ENCODE measurements around the gene CD151.

The CD151 gene

DNA sequence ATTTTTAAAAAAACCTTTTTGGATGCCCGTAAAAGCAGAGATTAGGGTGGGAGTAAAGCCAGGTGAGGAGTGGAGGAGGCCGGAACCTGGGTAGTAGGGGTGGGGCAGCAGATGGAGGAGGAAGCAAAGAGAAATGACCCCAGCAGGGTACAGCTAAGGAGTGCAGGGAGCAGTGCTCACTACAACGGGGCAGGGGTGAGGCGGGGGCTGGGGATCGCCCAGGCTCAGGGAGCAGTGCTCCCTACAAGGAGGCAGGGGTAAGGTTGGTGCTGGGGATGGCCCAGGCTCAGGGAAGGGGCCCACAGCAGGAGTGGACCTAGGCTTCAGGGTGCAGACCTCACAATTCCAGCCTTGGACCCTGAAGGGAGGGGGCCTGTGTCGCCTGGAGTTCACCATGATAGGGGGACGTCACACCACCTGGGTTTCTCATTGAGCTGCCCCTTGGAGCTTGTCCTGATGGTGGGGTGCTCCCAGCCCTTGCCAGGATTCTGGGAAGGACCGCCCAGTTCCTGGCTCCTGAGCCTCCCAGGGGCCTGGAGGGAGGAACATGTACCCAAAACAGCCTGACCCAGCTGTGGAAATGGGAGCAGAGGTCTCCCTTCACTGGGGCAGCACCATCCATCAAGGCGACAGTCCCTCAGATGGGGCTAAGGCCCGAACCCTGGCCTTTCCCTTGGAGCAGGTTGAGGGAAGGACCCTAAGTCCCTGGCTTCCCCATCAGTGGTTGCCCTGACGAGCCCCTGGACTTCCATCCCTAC is 16.9 kb upstream of the CD151 start:
- no peak for DNase-seq

DNA sequence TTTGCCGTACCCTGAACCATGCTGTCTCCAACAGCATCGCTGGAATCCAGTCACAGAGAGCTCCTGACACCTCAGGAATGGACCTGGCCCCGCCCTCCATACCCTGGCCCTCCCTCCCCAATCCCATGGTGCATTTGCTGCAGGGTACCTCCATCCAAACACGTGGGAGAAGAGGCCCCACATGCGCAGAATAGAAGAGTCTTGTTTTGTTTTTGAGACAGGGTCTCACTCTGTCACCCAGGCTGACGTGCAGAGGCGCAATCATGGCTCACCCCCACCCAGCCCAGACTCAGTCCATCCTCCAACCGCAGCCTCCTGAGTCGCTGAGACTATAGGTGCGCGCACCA is 16.3 kb upstream of the CD151 start:
- DNase-seq = no peak

DNA sequence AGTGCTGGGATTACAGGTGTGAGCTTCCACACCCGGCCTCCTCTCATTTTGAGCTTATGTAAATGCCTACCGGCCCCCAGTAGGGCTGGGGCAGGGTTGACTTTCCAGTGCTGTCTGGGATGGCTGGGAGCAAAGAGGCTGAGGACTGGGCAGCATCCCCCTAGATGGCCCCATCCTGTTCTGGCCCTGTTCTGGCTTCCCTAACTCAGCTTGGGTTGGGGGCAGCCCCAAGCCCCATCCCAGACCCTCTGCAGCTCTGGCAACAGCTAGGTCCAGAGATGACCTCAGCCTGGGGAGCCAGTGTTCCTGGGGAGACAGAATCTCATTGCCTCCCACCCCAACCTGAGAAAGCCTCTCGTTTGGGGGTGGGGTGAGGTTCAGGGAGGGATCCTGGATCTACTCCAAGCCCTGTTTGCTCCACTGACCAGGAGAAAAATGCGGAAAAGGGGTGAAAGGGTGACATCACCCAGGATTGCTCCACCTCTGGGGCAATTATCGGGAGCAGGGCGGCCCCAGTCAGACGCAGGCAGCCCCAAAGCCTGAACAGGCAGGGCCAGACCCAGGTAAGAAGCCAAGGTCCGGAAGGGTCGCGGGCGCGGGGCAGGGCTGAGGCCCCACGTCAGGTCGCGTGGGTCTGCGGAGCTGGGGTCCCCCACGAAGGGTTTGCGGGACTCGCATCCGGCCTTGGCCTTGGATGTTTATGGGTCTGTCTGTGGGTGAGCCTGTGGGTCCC is 14.2 kb upstream of the CD151 start, which contains the start of gene PNPLA2:
PNPLA2 (plus strand) TSS at position 519 of the 733 bp plus-strand sequence. CDS start 805 bp downstream, outside the sequence.
- DNase-seq = no peak

DNA sequence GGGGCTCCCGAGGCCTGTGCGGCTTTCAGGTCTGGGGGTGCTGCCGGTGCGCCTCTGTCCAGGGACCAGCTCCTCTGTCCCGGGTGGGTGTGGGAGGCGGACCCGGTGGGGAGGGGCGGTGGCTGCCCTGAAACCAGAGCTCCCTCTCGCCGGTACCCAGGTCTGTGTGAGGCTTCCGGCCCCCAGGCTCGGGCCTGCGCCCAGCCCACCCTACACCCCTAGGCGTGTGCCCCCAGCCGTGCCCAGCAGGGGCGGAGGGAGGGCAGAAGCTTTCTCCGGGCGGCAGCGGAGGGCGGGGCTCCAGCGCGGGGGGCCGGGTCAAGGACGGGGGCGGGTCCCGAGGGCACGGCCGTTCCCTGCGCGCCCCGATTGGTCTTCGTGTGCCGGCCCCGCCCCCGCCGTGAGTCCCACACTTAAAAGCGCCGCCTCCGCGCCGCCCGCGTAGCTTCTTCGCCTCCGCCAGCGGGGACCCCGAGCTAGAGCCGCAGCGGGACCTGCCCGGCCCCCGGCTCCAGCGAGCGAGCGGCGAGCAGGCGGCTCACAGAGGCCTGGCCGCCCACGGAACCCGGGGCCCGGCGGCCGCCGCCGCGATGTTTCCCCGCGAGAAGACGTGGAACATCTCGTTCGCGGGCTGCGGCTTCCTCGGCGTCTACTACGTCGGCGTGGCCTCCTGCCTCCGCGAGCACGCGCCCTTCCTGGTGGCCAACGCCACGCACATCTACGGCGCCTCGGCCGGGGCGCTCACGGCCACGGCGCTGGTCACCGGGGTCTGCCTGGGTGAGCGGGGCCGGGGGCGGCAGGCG is 13.4 kb upstream of the CD151 start:
- DNase-seq = peak; percentile 82

DNA sequence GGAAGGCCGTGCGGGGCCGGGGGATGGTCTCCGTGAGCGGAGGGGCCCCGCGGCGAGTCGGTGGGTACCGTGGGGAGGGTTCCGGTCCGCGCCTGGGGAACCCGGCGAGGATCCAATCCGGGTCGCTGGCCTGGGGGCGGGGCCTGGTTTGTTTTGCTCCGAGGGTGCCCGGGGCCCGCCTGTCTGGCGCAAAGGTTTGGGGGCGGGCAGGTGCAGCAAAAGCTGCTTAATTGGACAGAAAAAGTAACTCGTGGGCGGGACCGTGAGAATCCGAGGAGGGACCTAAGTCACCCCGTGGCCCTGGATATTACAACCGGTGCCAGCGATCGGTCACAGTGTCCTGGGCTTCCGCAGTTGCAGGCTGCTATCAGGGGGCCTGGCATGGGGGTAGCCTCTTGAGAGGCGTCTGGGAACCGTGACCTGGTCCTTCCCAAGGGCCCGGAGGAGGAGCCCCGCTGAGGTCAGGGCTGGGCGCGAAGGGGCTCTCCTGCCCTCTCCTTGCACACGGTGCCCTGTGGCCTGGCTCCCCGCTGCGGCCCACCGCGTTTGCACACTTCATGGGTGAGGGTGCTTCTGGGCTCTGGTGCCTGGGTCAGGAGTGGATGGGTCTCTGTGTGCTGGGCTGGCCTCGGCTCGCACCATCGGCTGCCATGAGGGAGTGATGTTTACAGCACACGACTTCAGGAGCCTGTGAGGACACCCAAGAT is 12.7 kb upstream of the CD151 start:
- DNase-seq = peak; percentile 93

DNA sequence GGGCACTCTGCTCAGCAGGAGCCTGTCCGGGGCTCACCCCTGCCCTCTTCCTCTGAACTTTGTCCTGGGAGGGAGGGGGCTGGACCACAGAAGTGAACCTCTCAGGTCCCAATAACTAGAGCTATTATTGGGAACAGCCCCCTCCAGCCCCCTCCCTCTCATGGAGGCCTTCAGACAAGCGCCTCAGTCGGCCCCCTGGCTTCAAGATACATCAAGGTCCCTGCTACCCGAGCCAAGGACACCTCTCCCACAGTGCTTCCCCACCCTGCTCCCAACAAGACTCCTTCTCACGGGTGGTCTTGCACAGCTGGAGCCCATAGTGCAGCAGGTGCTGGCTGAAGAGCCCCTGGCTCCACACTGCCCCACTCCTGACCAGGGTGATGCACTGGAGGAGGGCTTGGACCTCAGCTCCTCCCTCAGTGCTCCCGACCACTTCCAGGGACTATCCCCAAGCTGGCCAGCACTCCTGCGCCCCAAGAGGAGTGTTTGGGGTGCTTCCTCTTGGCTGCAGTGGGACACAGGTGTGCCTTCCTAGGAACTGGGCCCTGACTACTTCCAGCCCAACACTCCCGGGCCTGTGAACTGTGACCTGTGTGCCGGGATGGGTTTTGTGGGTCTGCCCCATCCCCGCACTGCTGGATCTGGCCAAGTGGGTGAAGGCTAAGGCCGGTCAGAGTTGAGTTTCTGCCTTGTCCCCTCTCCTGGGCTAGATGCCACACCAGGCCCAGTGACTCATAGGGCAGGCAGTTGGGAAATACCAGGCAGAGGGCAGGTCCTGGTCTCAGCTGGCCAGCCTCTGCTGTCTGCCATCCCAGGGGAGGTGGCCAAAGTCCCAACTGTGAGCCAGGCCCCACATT is 11.9 kb upstream of the CD151 start:
- DNase-seq = no peak

DNA sequence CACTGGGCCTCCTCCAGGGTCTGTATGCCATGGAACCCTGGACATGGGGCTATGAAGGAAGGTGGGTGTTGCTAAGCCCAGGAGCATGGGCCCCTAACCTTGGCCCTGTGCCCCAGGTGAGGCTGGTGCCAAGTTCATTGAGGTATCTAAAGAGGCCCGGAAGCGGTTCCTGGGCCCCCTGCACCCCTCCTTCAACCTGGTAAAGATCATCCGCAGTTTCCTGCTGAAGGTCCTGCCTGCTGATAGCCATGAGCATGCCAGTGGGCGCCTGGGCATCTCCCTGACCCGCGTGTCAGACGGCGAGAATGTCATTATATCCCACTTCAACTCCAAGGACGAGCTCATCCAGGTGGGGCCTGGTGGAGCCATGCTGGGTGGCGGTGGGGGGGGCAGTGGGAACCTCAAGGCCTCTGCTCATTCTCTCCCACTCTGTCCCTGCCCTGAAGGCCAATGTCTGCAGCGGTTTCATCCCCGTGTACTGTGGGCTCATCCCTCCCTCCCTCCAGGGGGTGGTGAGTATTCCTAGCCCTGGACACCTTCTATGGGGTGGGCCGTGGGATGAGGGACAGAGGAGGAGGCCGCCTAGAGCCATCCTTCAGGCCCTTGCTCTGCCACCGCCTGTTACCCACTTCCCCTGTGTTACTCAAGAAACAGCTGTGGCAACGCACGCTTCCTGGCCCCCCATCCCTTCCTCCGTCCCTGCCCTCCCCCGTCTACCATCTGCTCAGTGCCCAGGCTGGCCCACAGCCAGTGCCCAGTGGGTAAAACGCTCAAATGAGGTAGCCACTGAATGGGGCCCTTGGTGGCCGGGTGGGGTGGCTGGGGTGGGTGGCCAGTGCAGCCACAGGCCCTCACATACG is 11.0 kb upstream of the CD151 start:
- DNase-seq = no peak

DNA sequence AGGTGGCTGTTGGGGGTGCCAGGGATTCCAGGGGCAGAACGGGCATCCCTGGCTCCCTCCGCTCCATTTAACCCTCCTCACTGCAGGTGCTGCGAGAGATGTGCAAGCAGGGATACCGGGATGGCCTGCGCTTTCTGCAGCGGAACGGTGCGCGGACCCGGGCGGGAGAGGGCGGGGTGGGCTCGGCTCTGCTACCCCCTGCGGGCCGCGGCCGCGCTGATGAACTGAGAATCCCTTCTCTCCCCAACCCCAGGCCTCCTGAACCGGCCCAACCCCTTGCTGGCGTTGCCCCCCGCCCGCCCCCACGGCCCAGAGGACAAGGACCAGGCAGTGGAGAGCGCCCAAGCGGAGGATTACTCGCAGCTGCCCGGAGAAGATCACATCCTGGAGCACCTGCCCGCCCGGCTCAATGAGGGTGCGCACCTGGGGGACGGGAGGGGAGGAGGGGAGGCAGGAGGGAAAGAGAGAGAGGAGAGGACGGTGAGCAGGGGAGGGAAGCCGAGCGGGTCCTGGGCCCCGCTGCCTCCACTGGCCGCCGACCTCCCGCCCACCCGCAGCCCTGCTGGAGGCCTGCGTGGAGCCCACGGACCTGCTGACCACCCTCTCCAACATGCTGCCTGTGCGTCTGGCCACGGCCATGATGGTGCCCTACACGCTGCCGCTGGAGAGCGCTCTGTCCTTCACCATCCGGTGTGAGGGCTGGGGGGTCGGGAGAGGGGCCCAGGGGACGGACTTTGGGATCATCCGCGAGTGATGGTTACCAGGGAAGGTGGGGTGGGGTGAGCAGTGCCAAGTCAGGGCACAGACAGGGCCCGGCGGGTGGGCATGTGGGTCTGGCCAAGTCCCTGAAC is 9.1 kb upstream of the CD151 start:
- DNase-seq = no peak

DNA sequence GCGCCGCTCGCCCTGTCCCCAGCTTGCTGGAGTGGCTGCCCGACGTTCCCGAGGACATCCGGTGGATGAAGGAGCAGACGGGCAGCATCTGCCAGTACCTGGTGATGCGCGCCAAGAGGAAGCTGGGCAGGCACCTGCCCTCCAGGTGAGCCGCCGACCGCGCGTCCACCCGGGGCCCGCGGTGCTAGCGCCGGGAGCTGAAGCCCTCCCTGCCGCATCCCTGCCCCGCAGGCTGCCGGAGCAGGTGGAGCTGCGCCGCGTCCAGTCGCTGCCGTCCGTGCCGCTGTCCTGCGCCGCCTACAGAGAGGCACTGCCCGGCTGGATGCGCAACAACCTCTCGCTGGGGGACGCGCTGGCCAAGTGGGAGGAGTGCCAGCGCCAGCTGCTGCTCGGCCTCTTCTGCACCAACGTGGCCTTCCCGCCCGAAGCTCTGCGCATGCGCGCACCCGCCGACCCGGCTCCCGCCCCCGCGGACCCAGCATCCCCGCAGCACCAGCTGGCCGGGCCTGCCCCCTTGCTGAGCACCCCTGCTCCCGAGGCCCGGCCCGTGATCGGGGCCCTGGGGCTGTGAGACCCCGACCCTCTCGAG is 8.4 kb upstream of the CD151 start:
- DNase-seq = no peak

DNA sequence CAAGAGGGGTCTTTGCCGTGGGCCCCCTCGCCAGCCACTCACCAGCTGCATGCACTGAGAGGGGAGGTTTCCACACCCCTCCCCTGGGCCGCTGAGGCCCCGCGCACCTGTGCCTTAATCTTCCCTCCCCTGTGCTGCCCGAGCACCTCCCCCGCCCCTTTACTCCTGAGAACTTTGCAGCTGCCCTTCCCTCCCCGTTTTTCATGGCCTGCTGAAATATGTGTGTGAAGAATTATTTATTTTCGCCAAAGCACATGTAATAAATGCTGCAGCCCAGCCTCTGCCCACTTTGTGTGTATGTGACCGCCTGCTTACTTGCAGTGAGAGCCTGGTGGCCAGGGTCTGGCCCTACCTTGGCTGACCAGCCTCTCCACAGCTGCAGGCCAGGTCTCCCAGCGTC is 7.8 kb upstream of the CD151 start:
- no peak for DNase-seq

DNA sequence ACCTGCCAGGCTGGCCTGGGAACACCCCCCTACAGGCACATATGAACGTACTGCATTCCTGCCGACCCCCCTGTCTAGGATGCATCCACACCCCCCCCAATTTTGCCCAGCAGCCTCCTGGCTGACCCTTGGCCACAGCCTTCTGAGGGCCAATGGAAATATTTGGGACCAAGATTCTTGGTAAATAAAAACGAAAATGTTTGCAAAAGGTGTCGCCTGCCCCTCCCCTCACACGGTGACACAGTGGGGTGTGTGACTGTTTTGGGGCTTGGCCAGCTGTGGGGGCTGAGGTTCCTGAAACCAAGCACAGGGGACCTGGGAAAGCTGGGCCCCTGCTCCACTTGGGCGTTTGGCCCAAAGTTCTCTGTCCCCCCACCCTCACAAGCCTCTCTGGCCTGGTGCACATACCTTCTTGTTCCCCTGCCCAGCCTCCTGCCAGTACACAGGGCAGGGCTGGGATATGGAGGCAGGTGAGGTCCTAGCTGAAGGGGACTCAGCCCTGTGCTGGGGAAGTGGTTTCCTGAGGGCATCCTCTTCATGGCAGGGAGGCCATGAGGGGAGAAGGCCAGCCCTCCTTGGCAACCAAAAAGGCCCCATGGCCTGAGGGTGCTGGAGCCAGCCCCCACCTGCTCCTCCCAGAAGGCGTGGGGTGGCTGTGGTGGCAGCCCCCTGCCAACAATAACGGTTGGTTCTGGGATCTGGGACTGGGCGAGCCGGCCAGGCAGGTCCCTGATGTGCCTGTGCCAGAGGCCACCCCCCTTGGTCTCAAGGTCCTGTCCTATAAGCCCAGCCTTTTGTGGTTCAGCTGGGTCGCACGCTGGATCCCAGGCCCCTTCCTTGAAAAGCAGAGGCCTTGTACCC is 7.2 kb upstream of the CD151 start:
- DNase-seq = no peak

DNA sequence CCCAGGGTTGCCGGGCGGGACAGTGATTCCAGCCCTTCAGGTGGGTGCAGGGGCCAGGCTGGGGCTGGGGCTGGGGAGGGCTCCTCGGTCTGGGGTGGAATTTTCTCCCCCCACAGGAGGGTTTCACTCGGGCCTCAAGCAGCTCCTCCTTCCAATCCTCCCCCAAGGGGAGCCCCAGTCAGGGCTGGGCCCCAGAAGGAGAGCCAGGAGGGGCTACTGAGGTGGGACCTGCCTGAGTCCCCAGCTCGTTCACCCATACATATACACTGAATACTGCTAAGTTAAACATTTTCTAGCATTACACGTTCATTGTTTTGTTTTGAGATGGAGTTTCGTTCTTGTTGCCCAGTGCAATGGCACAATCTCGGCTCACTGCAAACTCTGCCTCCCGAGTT is 6.5 kb upstream of the CD151 start:
- DNase-seq = no peak

DNA sequence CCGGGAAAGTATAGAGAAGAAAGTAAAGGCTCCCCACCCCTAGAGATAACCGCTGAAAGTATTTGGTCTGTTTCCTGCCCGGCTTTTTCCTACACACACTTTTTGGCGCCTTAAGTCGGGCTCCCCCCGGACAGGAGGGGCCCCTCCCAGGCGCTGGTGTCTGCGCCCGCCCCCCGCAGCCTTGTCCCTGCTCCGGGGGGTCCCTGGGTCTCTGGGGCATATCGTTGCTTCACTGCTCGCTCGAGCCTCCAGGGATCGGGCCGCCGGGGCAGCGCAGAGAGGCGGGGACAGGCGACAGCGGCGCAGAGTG is 6.0 kb upstream of the CD151 start:
- DNase-seq = no peak

DNA sequence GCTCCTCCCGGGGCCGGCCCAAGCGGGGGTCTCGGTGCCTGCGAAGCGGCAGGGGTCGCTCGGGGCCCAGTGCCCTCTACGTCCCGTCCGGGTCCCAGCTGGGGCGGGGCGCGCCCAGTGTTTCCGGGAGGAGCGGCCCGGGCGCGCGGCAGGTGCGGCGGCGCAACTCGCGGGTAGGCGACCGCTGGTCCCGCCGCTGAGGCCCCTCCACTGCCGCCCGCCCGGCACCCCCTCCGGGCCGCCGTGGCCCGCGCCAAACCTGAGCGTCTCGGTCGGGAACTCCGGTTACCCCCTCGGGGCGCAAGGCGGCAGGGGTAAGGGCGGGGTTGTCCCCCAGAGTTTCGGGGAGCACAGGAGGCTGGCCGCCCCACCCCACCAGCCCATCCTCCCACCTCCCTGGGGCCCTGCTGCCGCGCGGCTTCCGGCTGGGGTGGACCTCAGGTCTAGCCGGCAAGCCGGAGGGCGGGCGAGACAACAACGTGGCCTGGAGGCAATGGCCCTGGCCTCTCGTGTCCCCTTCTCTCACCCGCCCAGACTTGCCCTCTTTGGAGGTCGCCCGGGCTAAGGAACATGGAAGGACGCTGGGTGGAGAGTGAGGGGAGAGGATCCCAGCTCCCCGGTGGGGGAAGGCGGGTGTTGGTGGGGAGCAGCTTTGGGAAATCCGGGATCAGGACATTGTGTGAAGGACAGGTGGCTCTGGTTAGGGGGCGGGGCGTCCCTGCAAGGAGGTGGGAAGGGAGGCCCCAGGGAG is 5.4 kb upstream of the CD151 start:
- DNase-seq = no peak

DNA sequence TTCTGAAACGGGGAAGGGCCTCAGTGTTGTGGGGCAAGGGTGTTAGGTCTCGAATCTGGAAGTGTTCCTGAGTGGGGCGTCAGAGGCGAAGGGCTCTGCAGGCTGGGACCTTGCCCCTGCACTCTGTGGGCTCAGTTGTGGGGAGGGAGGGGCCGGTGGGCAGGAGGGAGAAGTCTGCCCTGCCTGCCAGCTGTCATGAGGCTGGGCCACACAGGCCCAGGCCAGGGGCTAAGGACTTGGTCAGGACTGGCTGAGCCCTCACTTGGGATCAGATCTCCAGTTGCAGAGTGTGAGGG is 4.9 kb upstream of the CD151 start, which contains the start of gene CRACR2B:
CRACR2B (plus strand) TSS at position 23 of the 296 bp plus-strand sequence. CDS start 689 bp downstream, outside the sequence.
- no peak for DNase-seq

DNA sequence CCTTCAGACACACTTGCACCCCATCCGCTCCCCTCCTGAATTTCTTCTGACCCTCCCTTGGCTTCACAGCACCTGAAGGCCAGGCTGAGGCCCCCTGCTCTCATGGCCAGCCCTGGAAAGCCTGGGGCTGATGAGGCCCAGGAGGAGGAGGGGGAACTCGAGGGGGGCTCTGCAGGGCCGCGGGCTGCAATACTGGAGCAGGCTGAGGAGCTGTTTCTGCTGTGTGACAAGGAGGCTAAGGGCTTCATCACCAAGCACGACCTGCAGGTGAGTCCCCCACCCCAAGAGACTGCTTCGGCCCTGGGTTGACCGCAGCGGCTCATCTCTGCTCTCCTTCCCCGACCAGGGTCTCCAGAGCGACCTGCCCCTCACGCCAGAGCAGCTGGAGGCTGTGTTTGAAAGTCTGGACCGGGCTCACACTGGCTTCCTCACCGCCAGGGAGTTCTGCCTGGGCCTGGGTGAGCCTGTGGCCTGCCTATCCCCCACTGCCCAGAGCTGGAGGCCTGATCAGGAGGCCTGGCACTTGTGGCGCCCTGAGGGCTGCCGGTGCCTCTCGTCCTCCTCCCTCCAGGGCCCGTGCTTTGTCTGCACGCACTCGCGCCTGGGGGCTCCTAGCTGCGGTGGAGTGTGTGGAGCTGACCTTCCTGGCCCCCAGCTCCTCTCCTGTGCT is 4.1 kb upstream of the CD151 start:
- DNase-seq = no peak

DNA sequence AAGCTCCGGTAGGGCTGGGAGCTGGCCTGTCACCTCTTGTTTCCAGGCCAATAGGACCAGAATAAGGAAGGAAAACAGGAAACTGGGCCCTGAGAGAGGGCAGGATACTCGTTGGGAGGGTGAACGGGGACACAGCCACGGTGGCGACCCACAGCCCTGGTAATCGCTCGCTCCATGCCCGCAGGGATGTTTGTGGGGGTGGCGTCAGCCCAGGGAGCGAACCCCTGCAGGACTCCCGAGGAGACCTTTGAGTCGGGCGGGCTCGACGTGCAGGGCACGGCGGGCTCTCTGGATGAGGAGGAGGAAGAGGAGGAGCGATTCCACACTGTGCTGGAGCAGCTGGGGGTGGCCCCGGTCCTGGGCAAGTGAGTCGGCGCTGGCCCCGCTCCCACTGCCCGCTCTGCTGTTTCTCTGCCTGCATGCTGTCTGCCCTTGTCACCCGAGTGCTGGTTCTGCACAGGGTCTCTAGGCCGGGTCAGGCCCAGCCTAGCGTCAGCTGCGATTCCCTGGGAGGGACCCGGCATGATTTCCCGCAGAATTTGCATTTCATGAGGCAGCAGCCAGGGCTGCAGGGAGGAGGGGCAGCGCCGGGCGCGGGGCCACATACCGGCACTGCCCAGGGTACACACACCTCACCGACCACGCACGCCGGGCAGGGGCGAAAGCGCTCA is 3.4 kb upstream of the CD151 start:
- no peak for DNase-seq
